ENCODE results near the gene DUSP28. TPM values are rescaled to one million over a fixed set of nuclear protein-coding genes. Genes with fewer than 3 reads are reported as not detected.

The DUSP28 gene
- total RNA-seq, 1 experiment from 2014 or later = 10.7 TPM

DNA sequence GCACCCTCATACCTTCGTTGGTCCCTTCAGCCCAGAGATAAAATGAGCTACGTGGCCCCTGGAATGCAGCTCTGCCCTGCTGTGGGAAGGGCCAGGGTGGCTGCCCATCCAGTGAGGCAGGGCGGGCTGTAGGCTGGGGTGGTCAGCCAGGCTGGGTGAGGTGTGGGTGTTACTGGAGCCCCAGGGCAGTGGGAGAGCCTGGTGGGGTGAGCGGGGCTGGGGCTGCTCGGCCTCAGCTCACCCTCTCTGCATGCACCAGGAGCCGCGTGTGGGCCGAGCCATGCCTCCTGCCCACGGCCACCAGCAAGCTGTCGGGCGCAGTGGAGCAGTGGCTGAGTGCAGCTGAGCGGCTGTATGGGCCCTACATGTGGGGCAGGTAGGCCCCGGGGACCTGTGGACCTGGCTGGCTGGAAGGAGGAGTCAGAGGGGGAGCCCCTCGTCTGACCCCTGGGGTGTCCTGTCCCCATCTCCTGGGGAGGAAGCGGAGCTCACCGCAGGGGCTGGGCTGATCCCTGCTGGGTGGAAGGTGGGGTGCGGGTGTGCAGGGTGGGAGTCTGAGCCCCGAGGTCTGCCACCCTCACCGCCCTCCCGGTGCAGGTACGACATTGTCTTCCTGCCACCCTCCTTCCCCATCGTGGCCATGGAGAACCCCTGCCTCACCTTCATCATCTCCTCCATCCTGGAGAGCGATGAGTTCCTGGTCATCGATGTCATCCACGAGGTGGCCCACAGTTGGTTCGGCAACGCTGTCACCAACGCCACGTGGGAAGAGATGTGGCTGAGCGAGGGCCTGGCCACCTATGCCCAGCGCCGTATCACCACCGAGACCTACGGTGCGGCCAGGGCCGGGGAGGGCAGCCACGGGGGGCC lies 13.6 kb downstream of the DUSP28 start:
- peaks cover 9% of the 10 kb centered on the region for H3K4me1 ChIP-seq (ENCODE audit: control insufficient read depth, insufficient read depth, low read length)
- intact Hi-C loops (cut with micrococcal nuclease; ENCODE audit: unreplicated experiment) (no loop called here), in situ Hi-C loops (cut with HindIII; ENCODE audit: low pct_unique_long_range_greater_than_20kb, low sequenced_read_pairs) (no loop called here)
- ChIA-PET POLR2A (no interaction called here), CTCF (no interaction called here)
- TF ChIP-seq CTCF (IDR thresholded peaks at IDR 0.05) (no peak), TCF7L2 (IDR thresholded peaks at IDR 0.05; ENCODE audit: low read depth, low read length) (no peak), POLR2AphosphoS5 (IDR thresholded peaks at IDR 0.05; ENCODE audit: low read depth, low read length) (no peak), SIN3A (IDR thresholded peaks at IDR 0.05; ENCODE audit: borderline replicate concordance, insufficient read depth, low read depth, low read length) (no peak)
- TF ChIP-seq, protein P1, sequence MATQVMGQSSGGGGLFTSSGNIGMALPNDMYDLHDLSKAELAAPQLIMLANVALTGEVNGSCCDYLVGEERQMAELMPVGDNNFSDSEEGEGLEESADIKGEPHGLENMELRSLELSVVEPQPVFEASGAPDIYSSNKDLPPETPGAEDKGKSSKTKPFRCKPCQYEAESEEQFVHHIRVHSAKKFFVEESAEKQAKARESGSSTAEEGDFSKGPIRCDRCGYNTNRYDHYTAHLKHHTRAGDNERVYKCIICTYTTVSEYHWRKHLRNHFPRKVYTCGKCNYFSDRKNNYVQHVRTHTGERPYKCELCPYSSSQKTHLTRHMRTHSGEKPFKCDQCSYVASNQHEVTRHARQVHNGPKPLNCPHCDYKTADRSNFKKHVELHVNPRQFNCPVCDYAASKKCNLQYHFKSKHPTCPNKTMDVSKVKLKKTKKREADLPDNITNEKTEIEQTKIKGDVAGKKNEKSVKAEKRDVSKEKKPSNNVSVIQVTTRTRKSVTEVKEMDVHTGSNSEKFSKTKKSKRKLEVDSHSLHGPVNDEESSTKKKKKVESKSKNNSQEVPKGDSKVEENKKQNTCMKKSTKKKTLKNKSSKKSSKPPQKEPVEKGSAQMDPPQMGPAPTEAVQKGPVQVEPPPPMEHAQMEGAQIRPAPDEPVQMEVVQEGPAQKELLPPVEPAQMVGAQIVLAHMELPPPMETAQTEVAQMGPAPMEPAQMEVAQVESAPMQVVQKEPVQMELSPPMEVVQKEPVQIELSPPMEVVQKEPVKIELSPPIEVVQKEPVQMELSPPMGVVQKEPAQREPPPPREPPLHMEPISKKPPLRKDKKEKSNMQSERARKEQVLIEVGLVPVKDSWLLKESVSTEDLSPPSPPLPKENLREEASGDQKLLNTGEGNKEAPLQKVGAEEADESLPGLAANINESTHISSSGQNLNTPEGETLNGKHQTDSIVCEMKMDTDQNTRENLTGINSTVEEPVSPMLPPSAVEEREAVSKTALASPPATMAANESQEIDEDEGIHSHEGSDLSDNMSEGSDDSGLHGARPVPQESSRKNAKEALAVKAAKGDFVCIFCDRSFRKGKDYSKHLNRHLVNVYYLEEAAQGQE (IDR thresholded peaks at IDR 0.05; ENCODE audit: insufficient read depth in 1 of 2, low read depth in 2 of 2, low read length in 1 of 2) = no peak
- BruUV-seq (replicated peaks) = no TSS peak
- H3K27me3 ChIP-seq (ENCODE audit: control insufficient read depth, insufficient read depth, low read length) = no peaks in the 10 kb centered on the region
- no peak overlapping the region for H3K27ac ChIP-seq (ENCODE audit: low read length)
- ATAC-seq = no peak
- no peak for DNase-seq (ENCODE audit: low read depth, low spot score)
- H3K4me3 ChIP-seq (ENCODE audit: low read depth in 2 of 2, low read length in 2 of 2) = no peak overlapping the region
- H3K9me3 ChIP-seq (ENCODE audit: control insufficient read depth, insufficient read depth, low read depth, low read length) = no peaks in the 10 kb centered on the region
- H3K36me3 ChIP-seq (ENCODE audit: control insufficient read depth, insufficient read depth, low read length) = no peaks in the 10 kb centered on the region

GRCh38 chr2:240574386-240575100 lies 14.4 kb downstream of the DUSP28 start:
- no peaks in the 10 kb centered on the region for H3K9me3 ChIP-seq (ENCODE audit: control insufficient read depth, insufficient read depth, low read depth, low read length)
- no TSS peak for BruUV-seq (replicated peaks)
- in situ Hi-C loops (cut with HindIII; ENCODE audit: low pct_unique_long_range_greater_than_20kb, low sequenced_read_pairs) = no loop called here
- no peak for TF ChIP-seq SIN3A (IDR thresholded peaks at IDR 0.05; ENCODE audit: borderline replicate concordance, insufficient read depth, low read depth, low read length)
- TF ChIP-seq, protein P1 (IDR thresholded peaks at IDR 0.05; ENCODE audit: insufficient read depth in 1 of 2, low read depth in 2 of 2, low read length in 1 of 2) = no peak
- TF ChIP-seq TCF7L2 (IDR thresholded peaks at IDR 0.05; ENCODE audit: low read depth, low read length) = no peak
- TF ChIP-seq CTCF (IDR thresholded peaks at IDR 0.05) = no peak
- TF ChIP-seq POLR2AphosphoS5 (IDR thresholded peaks at IDR 0.05; ENCODE audit: low read depth, low read length) = no peak
- DNase-seq (ENCODE audit: low read depth, low spot score) (no peak), ATAC-seq (no peak)
- CTCF ChIA-PET = no interaction called here
- no peak overlapping the region for H3K27ac ChIP-seq (ENCODE audit: low read length)
- intact Hi-C loops (cut with micrococcal nuclease; ENCODE audit: unreplicated experiment) = no loop called here
- H3K27me3 ChIP-seq (ENCODE audit: control insufficient read depth, insufficient read depth, low read length) = no peaks in the 10 kb centered on the region
- H3K36me3 ChIP-seq (ENCODE audit: control insufficient read depth, insufficient read depth, low read length) = no peaks in the 10 kb centered on the region
- H3K4me3 ChIP-seq (ENCODE audit: low read depth in 2 of 2, low read length in 2 of 2) = no peak overlapping the region
- POLR2A ChIA-PET = no interaction called here
- peaks cover 6% of the 10 kb centered on the region for H3K4me1 ChIP-seq (ENCODE audit: control insufficient read depth, insufficient read depth, low read length)

All from Panc1 (cell line).